NT2/D1 (cell line): ENCODE measurements around the gene KRT83.

Source experiments
- DNase-seq: peaks from one replicate; pipeline ENCODE4 v3.0.0-alpha.2; 2011; ENCODE audit warnings: low read depth, low spot score
- H3K27me3 ChIP-seq: 2 replicates; pipeline ENCODE4 v1.6.0; 2011; ENCODE audit warnings: mild to moderate bottlenecking; ENCODE audit not compliant: insufficient read length, insufficient read depth
- H3K36me3 ChIP-seq: 2 replicates; pipeline ENCODE4 v1.6.1; 2011; ENCODE audit warnings: mild to moderate bottlenecking, low read length, mixed read lengths; ENCODE audit not compliant: insufficient read depth, insufficient read length
- H3K4me1 ChIP-seq: 2 replicates; pipeline ENCODE4 v1.5.1; 2011; ENCODE audit not compliant: insufficient read depth, insufficient read length
- H3K4me3 ChIP-seq: 2 replicates; pipeline ENCODE4 v1.5.1; 2011; ENCODE audit warnings: low read depth; ENCODE audit not compliant: insufficient read length
- H3K9ac ChIP-seq: 2 replicates; pipeline ENCODE4 v1.6.0; 2011; ENCODE audit warnings: low read depth; ENCODE audit not compliant: insufficient read length
- H3K9me3 ChIP-seq: 2 replicates; pipeline ENCODE4 v1.5.1; 2011; ENCODE audit warnings: mild to moderate bottlenecking, low read length; ENCODE audit not compliant: insufficient read depth
- SUZ12 ChIP-seq: IDR thresholded peaks from 2 replicates; pipeline ENCODE4 v1.6.1; 2011; ENCODE audit not compliant: insufficient read length, insufficient read depth; ENCODE audit errors: extremely low read depth
- YY1 ChIP-seq: IDR thresholded peaks from 2 replicates; pipeline ENCODE4 v1.6.1; 2011; ENCODE audit not compliant: insufficient read length, insufficient read depth
- ZNF274 ChIP-seq: IDR thresholded peaks from 2 replicates; pipeline ENCODE4 v1.6.1; 2011; ENCODE audit warnings: mild to moderate bottlenecking, low read depth, low read length

The KRT83 gene

GRCh38 chr12:52285851-52286530, 35.2 kb downstream of the KRT83 start:
- no peak overlapping the region for H3K4me3 ChIP-seq
- peaks cover 6% of the 10 kb centered on the region for H3K4me1 ChIP-seq
- TF ChIP-seq YY1 (no peak), SUZ12 (no peak), ZNF274 (no peak)
- H3K27me3 ChIP-seq, result no peaks in the 10 kb centered on the region
- no peaks in the 10 kb centered on the region for H3K9me3 ChIP-seq
- H3K36me3 ChIP-seq, result no peaks in the 10 kb centered on the region
- no peak for DNase-seq
- no peak overlapping the region for H3K9ac ChIP-seq

DNA sequence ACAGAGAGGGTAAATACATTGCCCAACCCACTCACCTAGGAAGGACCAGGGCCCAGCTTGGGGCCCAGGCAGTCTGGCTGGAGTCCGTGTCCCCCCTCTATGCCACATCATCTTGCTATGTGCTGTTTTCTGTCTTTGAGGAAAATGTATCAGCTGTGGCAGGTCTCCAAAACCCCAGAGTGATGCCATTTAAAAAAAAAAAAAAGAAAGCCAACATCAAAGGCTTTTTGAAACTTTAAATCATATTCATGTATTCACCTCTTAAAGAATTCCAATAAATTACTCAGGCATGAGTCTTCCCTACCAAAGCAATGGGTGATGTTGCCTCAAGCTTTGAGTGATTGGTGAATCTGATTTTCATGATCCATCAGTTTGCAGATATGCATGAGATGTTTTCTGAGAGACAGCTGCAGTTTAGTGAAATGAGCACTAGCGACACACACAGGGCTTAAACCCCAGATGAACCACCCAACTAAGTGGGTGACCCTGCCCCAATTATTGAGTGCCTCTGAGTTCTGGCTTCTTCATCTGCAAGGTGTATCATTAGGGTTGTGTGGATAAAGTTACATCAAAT, 35.9 kb downstream of the KRT83 start:
- H3K36me3 ChIP-seq, result no peaks in the 10 kb centered on the region
- peaks cover 6% of the 10 kb centered on the region for H3K4me1 ChIP-seq
- DNase-seq, result no peak
- TF ChIP-seq YY1 (no peak), ZNF274 (no peak), SUZ12 (no peak)
- H3K9ac ChIP-seq, result no peak overlapping the region
- H3K9me3 ChIP-seq, result no peaks in the 10 kb centered on the region
- no peak overlapping the region for H3K4me3 ChIP-seq
- H3K27me3 ChIP-seq, result no peaks in the 10 kb centered on the region

GRCh38 chr12:52284562-52285171, 36.5 kb downstream of the KRT83 start:
- TF ChIP-seq ZNF274, result no peak
- TF ChIP-seq SUZ12, result no peak
- no peak for TF ChIP-seq YY1

DNA sequence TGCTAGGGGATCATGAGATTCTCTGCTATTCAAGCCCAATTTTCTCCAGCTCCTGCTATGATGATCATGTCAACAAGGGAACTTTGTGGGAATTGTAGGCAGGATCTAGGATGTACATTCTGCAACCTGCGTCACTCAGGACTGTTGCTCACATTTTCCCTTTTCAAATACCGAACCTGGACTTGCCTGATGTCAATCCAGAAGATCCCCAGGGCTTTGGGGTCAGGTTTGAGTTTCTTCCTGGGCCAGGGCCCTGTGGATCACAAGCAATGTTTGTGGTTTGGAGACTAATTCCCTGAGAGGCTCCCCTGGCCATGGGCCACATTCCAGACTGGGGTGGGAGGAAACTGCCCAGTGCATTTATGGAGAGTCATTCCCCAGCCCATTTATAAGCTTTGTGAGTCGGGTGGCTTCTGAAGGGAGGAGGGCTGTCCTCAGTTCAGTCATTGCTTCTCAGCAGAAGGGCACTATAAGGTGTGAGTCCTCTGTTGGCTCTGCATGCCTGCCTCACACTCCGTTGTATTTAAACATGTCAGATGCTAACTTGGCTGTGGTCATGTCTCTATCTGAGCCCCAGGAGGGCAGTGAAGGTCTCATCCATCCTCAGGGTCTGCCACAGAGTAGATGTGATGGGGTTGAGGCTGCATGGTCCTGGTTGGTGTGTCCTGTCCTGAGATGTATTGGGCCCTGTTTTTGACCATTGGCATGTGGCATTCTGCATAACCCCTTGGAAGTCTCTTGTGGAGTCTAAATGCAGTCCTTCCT, 40.2 kb downstream of the KRT83 start:
- Histone ChIP-seq H3K4me1 (peaks cover 6% of the 10 kb centered on the region), H3K27me3 (peaks cover 16% of the 10 kb centered on the region), H3K36me3 (no peaks in the 10 kb centered on the region), H3K9me3 (no peaks in the 10 kb centered on the region), H3K9ac (no peak overlapping the region), H3K4me3 (no peak overlapping the region)
- TF ChIP-seq ZNF274 (no peak), SUZ12 (no peak), YY1 (no peak)
- DNase-seq, result no peak

More at GRCh38 chr12:52284562-52285171, 36.5 kb downstream of the KRT83 start:
- Histone ChIP-seq H3K4me1 (peaks cover 6% of the 10 kb centered on the region), H3K9me3 (no peaks in the 10 kb centered on the region), H3K4me3 (no peak overlapping the region), H3K36me3 (no peaks in the 10 kb centered on the region), H3K27me3 (no peaks in the 10 kb centered on the region), H3K9ac (no peak overlapping the region)
- DNase-seq, result no peak

DNA sequence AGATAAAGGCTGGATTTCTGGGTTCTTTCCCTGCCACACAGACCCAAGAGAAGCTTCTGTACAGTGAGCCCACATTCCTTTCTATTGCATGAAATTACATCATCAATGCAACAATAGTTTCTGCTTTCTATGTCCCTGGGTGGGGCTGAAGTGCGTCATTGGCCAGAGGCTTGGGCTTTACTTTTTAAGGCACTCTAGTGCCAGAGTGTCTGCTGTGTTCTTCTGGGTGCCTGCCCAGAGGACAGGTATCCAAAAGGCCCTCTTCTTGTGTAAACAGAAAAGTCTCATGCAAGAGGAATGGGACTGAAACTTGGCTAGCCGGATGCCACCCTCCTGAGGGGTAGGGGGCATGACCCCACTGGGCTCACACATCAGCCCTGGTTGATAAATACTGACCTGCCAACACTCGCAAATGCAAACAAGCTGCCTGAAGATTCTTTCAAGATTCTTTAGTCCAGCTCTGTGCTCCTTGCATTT, 40.8 kb downstream of the KRT83 start:
- no peak for DNase-seq
- Histone ChIP-seq H3K4me1 (peaks cover 6% of the 10 kb centered on the region), H3K27me3 (peaks cover 16% of the 10 kb centered on the region), H3K36me3 (no peaks in the 10 kb centered on the region), H3K9ac (no peak overlapping the region), H3K4me3 (no peak overlapping the region), H3K9me3 (no peaks in the 10 kb centered on the region)
- TF ChIP-seq SUZ12, result no peak
- no peak for TF ChIP-seq ZNF274
- TF ChIP-seq YY1, result no peak

GRCh38 chr12:52279422-52280318, 41.5 kb downstream of the KRT83 start:
- Histone ChIP-seq H3K4me3 (no peak overlapping the region), H3K4me1 (peaks cover 6% of the 10 kb centered on the region), H3K36me3 (no peaks in the 10 kb centered on the region), H3K9me3 (no peaks in the 10 kb centered on the region), H3K9ac (no peak overlapping the region), H3K27me3 (peaks cover 16% of the 10 kb centered on the region)
- no peak for TF ChIP-seq SUZ12
- no peak for TF ChIP-seq YY1
- no peak for TF ChIP-seq ZNF274
- no peak for DNase-seq
